Tibial nerve (tissue), 3 donors: ENCODE results near the gene OR5D13.

Source experiments
- EP300 ChIP-seq, 2 donors: sonication (generic); formaldehyde crosslinking; IDR thresholded peaks; one replicate each; pipeline ENCODE4 v1.6.1; 2017; ENCODE audit warnings: antibody characterized with exemption in 2 of 2, mild to moderate bottlenecking in 1 of 2
- POLR2A ChIP-seq, 2 donors: fragments of 450-650 bp; IDR thresholded peaks; one replicate each; pipeline ENCODE4 v1.6.1; 2017; ENCODE audit warnings: antibody characterized with exemption in 2 of 2, mild to moderate bottlenecking in 2 of 2, moderate library complexity in 2 of 2

DNA sequence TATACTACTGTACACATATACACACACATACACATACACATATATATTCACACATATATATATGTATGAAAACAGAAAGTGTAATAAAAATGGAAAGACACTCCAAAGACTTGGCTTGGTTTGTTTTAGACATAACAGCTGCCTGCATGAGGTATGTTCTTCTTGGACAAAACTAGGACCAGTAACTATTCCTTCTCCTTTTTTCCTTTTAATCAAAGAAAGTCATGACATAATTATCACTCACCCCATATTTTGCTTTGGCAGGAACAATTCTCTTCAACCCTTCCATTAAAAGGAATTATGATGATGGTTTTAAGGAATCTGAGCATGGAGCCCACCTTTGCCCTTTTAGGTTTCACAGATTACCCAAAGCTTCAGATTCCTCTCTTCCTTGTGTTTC lies 22.0 kb downstream of the OR5D13 start, which contains the start of gene OR5D14:
- TF ChIP-seq POLR2A (IDR thresholded peaks at IDR 0.05) (no peak), EP300 (IDR thresholded peaks at IDR 0.05) (no peak)
